Left lung (tissue), 10 donors: Measurements from ENCODE around the gene IL13RA2. TPM values are rescaled to one million over a fixed set of nuclear protein-coding genes. Genes with fewer than 3 reads are reported as not detected.

Experiments used
- ATAC-seq: fragments of 200-7000 bp; cut with Tn5 transposase; one replicate; pipeline ENCODE4 v1.9.1; 2020; ENCODE audit warnings: moderate library complexity
- DNase-seq, 4 donors: peaks; one replicate each; pipeline ENCODE4 v3.0.0-alpha.2; 2013 to 2020
- H3K27ac ChIP-seq, 2 donors: fragments of 200-600 bp; sonication (generic) in 1 of 2; one replicate each; pipeline versions ENCODE4 v1.5.0 to v1.8.0; 2020 to 2021
- H3K27me3 ChIP-seq, 2 donors: fragments of 200-600 bp; sonication (generic) in 1 of 2; one replicate each; pipeline versions ENCODE4 v1.5.0 to v1.8.0; 2020 to 2021
- H3K36me3 ChIP-seq, 2 donors: fragments of 200-600 bp; sonication (generic) in 1 of 2; one replicate each; pipeline versions ENCODE4 v1.5.0 to v1.8.0; 2020 to 2021
- H3K4me1 ChIP-seq, 2 donors: fragments of 200-600 bp; one replicate each; pipeline ENCODE4 v1.8.0; 2021
- H3K4me3 ChIP-seq, 2 donors: fragments of 200-600 bp; sonication (generic) in 1 of 2; one replicate each; pipeline versions ENCODE4 v1.5.0 to v1.8.0; 2020 to 2021; ENCODE audit warnings: mild to moderate bottlenecking in 1 of 2
- H3K9me3 ChIP-seq, 2 donors: fragments of 200-600 bp; sonication (generic) in 1 of 2; one replicate each; pipeline versions ENCODE4 v1.5.0 to v1.8.0; 2020 to 2021
- CTCF ChIP-seq, 2 donors: fragments of 200-600 bp; sonication (generic) in 1 of 2; IDR thresholded peaks; one replicate each; pipeline versions ENCODE4 v1.5.0 to v1.8.0; 2021; ENCODE audit warnings: antibody characterized with exemption in 2 of 2
- intact Hi-C, 2 donors: fragments of 100-400 bp; cut with DNase I; formaldehyde crosslinking; loops; one replicate each; pipeline versions ENCODE4 v1.11.2 to v1.14.2; 2022
- polyA plus RNA-seq, 6 donors: library from polyadenylated mRNA; unstranded; fragments of 120-200 nt; gene quantifications; one replicate each; pipeline ENCODE4 v1.2.1, GENCODE V29; 2013; ENCODE audit not compliant: insufficient read length in 6 of 6
- total RNA-seq, 2 donors: library from RNA; stranded (reverse); fragmentation: NEBNext Ultra II Directional; extraction: Animal tissue kit (Norgen Biotek cat#: 25700); gene quantifications; one replicate each; pipeline ENCODE4 v1.2.1, GENCODE V29; 2021
- donor health status: DM: no; HTN: yes; CAD: no.
- donor health status: DM: no; HTN: no; CAD: no.

IL13RA2 gene
- total and polyA plus RNA-seq, 8 donors = 0.24 to 4.0 (median 0.49) TPM

- H3K4me1 ChIP-seq = no peaks in the 10 kb centered on the region
- no peak overlapping the region for H3K27ac ChIP-seq
- no peak for TF ChIP-seq CTCF (IDR thresholded peaks at IDR 0.05)
- DNase-seq = no peak
- peaks cover 0 to 3% of the 10 kb centered on the region in 2 donors for H3K27me3 ChIP-seq
- no peak for ATAC-seq
- H3K4me3 ChIP-seq = no peak overlapping the region
- no peaks in the 10 kb centered on the region for H3K9me3 ChIP-seq
- no peaks in the 10 kb centered on the region for H3K36me3 ChIP-seq
- intact Hi-C loops = no loop called here
Observed at GRCh38 chrX:115053223-115053622, 35.8 kb upstream of the IL13RA2 start.

GRCh38 chrX:115047715-115048114 is 30.3 kb upstream of the IL13RA2 start:
- Histone ChIP-seq H3K4me3 (no peak overlapping the region), H3K27ac (no peak overlapping the region), H3K27me3 (peaks cover 0 to 9% of the 10 kb centered on the region in 2 donors), H3K9me3 (no peaks in the 10 kb centered on the region), H3K36me3 (no peaks in the 10 kb centered on the region), H3K4me1 (no peaks in the 10 kb centered on the region)
- intact Hi-C loops = no loop called here
- no peak for DNase-seq
- no peak for TF ChIP-seq CTCF (IDR thresholded peaks at IDR 0.05)
- no peak for ATAC-seq

GRCh38 chrX:115047181-115047580 is 29.8 kb upstream of the IL13RA2 start:
- DNase-seq (no peak), ATAC-seq (no peak)
- Histone ChIP-seq H3K4me3 (no peak overlapping the region), H3K27ac (no peak overlapping the region), H3K36me3 (no peaks in the 10 kb centered on the region), H3K4me1 (no peaks in the 10 kb centered on the region), H3K9me3 (no peaks in the 10 kb centered on the region), H3K27me3 (peaks cover 0 to 9% of the 10 kb centered on the region in 2 donors)
- TF ChIP-seq CTCF (IDR thresholded peaks at IDR 0.05) = no peak
- intact Hi-C loops = no loop called here

GRCh38 chrX:115040417-115040816 is 23.0 kb upstream of the IL13RA2 start:
- Histone ChIP-seq H3K36me3 (no peaks in the 10 kb centered on the region), H3K27ac (no peak overlapping the region), H3K4me1 (no peaks in the 10 kb centered on the region), H3K4me3 (no peak overlapping the region), H3K9me3 (no peaks in the 10 kb centered on the region), H3K27me3 (no peaks in the 10 kb centered on the region)
- ATAC-seq (no peak), DNase-seq (no peak)
- intact Hi-C loops = no loop called here
- no peak for TF ChIP-seq CTCF (IDR thresholded peaks at IDR 0.05)

GRCh38 chrX:115038406-115038805 is 21.0 kb upstream of the IL13RA2 start:
- Histone ChIP-seq H3K36me3 (no peaks in the 10 kb centered on the region), H3K27me3 (no peaks in the 10 kb centered on the region), H3K4me1 (no peaks in the 10 kb centered on the region), H3K4me3 (no peak overlapping the region), H3K27ac (no peak overlapping the region), H3K9me3 (no peaks in the 10 kb centered on the region)
- TF ChIP-seq CTCF (IDR thresholded peaks at IDR 0.05) = no peak
- DNase-seq (no peak), ATAC-seq (no peak)
- intact Hi-C loops = no loop called here
